Measurements from ENCODE around the gene ATP5MC3.

The ATP5MC3 gene

DNA sequence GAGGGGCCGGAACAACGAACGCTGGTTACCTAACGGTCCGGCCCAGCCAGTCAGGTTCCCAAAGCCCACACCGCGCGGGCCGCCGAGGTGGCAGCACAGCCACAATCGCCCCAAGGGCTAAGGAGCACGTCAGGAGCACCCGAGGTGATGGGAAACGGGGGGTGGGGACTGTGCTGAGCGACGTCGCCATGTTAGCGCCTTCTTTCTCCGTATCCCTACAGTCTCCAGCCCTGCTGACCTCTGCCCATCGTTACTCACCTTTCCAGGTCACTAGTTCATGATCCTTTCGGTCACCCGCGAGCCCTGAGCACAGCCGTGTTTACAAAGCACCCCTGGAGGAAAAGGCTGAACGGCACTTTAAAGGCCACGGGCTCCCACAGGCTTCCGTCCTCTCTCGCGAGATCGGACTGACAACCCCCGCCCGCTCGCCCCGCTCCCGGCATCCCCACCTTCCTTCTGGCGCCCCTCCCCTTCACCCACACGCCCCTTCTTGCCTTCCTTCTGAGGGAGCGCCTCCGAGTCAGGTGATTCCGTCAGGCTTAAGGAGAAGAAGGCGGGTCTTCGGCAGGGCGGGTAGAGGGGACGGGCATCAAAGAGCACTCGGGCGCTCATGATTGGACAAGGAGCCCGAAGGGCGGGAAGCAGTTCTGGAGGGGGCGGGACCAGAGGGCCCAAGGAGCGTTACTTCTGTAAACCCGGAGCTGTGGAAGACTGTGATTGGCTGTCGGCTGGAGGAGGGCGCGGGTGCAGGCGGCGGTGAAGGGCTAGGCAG, 13.5 kb downstream of the ATP5MC3 start, which contains the start of gene ATF2:
Gene ATF2 (minus strand): TSS at position 412 of the 772 bp plus-strand sequence. CDS start 31,760 bp downstream, outside the sequence.
- peak; percentile 94 to 95 for DNase-seq (ENCODE audit: low read depth in 2 of 2)

DNA sequence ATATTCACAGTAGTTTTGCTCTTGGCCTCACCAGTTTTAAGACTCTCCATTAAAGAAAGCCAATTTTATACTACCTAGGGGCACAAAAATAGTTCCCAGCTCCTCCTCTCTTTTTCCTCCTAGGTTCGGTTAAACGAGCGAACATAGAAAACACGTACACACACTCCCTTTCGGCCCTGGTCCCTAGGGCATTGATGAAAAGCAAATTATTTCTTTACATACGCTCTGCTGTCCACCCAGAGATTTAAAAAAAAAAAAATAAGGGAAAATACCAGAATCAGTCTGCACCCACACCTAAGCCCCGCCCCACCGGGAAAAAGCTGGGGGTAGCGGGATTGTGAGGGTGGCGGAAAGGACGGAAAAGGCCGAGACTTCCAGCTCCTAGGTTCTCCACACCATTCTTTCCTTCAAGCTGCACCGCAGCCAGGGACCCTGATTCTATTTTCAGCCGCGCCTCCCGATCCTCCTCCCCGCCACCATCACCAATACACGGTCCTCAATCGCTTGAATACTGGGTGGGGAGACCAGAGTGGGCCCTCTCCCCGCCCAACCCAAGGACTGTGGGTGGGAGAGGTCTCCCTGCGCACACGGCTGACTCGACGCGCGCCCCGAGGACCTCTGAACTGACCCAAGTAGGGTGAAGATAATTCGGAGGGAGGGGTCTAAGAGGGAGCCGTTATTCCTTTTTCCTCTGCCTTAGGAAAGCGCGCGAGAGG, 14.3 kb downstream of the ATP5MC3 start:
- peak in 1 of 2 donors; percentile 6 for DNase-seq (ENCODE audit: low read depth in 2 of 2)

DNA sequence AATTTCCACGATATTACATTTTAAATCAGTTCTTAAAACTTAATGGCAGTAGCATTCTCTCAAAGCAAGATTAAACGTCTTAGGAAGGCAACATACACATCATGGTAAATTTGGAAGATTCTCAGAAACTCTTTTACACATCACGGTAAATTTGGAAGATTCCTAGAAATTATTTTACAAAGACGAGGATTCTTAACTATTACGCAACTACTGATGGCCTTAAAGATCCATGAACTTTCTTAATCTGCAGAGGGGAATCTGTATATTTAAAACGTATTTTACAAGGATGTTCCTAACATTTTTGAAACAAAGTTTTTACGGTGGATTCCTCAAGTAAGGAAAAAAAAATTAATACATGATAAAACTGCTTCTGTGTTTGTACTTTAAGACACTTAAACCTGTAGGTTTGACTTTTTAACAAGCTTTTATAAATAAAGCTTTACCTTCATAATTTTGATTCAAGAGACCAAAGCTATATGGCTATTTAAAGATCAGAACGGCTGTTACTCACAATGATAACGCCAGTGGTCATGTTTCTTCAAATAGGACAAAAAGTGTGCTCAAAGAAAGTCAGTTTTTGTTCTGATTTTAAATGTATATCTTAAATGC, 15.2 kb downstream of the ATP5MC3 start:
- DNase-seq (ENCODE audit: low read depth in 2 of 2): no peak

GRCh38 chr2:175164235-175164634, 17.3 kb downstream of the ATP5MC3 start:
- no peak for DNase-seq (ENCODE audit: low read depth in 2 of 2)

GRCh38 chr2:175158894-175159293, 22.6 kb downstream of the ATP5MC3 start:
- DNase-seq (ENCODE audit: low read depth in 2 of 2): no peak

DNA sequence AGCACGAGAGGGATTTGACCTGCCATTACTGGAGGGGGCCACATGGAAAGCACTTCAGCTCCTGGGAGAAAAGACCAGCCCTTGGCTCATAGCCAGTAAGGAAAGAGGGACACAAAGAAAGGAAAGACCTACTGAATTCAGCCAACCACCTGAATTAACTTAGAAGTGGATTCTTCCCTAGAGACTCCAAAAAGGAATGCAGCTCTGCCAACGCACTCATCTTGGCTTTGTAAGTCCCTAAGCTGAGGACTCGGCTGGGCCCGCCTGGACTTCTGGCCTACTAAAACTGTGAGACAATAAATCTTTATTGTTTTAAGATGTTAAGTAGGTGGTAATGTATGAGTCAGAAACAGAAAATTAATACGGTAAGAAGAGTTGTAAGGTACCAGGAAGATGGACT, 25.0 kb downstream of the ATP5MC3 start:
- no peak for DNase-seq (ENCODE audit: low read depth in 2 of 2)

- no peak for DNase-seq (ENCODE audit: low read depth in 2 of 2)
These were observed 26.8 kb downstream of the ATP5MC3 start for GRCh38 chr2:175154661-175155082.

DNA sequence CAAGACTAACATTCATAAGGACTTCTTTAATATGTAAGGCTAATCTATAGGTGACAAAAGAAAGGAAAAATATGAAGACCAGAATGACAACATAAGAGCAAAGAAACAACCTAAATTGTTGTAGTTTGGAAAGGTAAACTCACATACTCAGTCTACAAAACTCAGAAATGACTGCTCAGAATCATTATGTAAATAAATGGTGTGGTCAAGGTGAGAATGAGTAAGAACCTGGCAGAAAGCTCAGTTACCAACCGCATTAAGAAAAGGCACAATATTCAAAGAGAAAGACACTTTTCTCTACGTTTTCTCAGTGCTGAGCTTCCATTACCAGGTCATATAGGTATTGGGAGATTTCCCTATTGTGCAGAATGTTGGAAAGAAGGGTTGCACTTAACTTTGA, 29.3 kb downstream of the ATP5MC3 start:
- no peak for DNase-seq (ENCODE audit: low read depth in 2 of 2)

DNA sequence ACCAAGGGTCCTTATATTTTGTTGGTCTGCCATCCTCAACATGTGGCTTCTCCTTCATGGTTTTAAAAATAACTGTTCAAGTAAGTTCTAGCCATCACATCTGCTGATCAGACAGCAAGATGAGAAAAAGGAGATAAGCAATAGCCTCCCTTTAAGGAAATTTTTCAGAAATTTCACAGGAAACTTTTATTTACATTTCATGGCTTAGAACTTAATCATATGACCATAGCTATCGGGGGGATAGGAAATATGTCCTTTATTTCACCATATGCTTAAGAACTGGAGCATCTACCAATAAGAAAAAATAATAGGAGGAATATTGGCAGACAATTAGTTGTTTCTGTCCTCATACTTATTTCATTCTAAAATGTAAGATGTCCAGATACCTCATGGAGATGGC, 29.7 kb downstream of the ATP5MC3 start:
- DNase-seq (ENCODE audit: low read depth in 2 of 2): no peak

DNA sequence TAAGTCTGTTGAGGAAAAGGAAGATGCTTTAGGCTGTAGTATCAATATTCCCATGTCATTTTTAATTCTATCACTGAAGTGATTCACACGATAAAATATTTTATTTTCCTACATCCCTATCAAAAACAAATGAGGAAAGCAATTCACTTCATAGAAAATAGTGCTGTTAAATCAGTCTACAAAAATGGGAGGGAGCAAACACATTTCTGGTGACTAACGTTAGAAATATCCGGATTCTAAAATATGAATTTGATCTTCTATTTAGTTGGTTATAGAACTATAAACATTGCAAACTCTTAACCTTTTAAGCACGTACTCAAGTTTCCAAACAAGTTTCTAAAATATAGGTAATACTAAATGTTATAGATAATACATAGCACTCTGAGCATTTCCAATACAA, 34.3 kb downstream of the ATP5MC3 start:
- no peak for DNase-seq (ENCODE audit: low read depth in 2 of 2)

GRCh38 chr2:175143678-175144077, 37.8 kb downstream of the ATP5MC3 start:
- DNase-seq (ENCODE audit: low read depth in 2 of 2): no peak

GRCh38 chr2:175143191-175143590, 38.3 kb downstream of the ATP5MC3 start:
- no peak for DNase-seq (ENCODE audit: low read depth in 2 of 2)

DNA sequence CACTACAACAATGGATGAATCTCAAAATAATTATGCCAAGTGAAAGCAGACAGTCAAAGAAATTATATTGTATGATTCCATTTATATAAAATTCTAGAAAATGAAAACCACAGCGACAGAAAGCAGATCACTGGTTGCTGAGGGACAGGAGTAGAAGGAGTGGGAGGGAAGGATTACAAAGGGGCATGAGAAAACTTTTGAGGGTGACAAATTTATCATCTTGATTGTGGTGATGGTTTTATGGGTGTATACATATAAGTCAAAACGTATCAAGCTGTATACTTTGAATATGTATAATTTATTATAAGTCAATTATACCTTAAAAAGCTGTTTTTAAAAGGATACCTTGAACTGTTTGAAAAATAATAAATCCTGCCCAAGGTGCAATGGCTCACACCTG, 41.2 kb downstream of the ATP5MC3 start:
- no peak for DNase-seq (ENCODE audit: low read depth in 2 of 2)

- DNase-seq (ENCODE audit: low read depth in 2 of 2): no peak
These were observed 43.7 kb downstream of the ATP5MC3 start for GRCh38 chr2:175137793-175138192.

GRCh38 chr2:175136334-175137215, 44.9 kb downstream of the ATP5MC3 start:
- DNase-seq (ENCODE audit: low read depth in 2 of 2): no peak

DNA sequence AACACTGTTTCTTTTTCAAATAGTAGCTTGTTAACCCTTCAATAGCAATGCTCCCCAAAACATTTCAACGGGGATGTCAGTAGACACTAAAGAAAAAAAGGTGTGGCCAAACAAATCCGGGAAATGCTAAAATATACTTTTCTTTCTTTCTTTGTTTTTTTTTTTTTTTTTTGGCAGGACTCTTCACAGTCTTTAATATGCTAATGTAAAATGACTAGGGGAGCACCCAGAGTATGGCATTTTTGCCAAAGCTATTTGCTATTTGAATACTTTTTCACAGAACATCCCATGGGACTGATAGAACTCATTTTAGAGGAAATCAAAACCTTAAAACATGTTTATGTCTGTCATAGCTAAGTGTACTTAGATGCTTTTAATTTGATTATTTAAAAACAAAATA, 45.6 kb downstream of the ATP5MC3 start:
- DNase-seq (ENCODE audit: low read depth in 2 of 2): no peak

DNA sequence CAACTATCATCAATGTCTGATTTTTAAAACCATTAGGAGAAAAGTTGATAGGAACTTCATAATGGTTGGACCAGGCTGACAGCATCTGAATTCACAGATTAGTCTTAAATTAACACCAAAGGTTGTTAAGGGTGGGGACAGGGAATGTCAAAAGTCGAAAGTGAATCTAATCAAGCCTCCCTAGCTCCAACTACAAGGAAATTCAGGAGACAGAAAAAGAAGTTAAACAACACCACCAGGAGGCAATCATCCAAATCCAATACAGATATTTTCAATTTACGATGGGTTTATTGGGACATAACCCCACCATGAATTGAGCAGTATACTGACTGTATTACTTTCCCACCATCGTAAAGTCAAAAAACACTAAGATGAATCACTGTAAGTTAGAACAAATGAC, 46.3 kb downstream of the ATP5MC3 start:
- no peak for DNase-seq (ENCODE audit: low read depth in 2 of 2)

- DNase-seq (ENCODE audit: low read depth in 2 of 2): no peak
These were observed 50.3 kb downstream of the ATP5MC3 start for GRCh38 chr2:175131252-175131651.

DNA sequence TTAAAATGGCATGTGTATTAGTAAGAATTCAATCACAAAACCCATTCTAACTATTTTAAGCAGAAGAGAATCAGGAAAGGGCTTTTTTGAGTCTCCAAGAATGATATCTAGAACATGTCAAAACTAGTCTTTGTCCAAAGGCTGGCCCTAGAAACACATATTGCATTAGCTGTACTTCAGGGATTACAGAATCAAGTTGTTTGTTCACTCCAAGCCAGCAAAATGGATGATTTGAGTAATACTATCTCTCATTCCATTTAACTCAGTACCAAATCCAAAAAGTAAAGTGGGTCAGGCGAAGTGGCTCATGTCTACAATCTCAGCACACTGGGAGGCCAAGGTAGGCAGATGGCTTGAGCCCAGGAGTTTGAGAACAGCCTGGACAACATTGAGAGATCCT, 54.8 kb downstream of the ATP5MC3 start:
- no peak for DNase-seq (ENCODE audit: low read depth in 2 of 2)

Data from stimulated activated CD8-positive, alpha-beta memory T cell treated with anti-CD3 and anti-CD28 coated beads, Interleukin-2, amount 100 ng/mL, for 48 hours (primary cell).